Stimulated activated CD4-positive, alpha-beta T cell treated with anti-CD3 and anti-CD28 coated beads, Interleukin-2, amount 100 ng/mL, for 4 hours (primary cell): ENCODE data around the gene DMD.

Experiments
- DNase-seq: peaks from one replicate; pipeline ENCODE4 v3.0.0-alpha.2; 2020; ENCODE audit warnings: low read depth

Gene DMD

DNA sequence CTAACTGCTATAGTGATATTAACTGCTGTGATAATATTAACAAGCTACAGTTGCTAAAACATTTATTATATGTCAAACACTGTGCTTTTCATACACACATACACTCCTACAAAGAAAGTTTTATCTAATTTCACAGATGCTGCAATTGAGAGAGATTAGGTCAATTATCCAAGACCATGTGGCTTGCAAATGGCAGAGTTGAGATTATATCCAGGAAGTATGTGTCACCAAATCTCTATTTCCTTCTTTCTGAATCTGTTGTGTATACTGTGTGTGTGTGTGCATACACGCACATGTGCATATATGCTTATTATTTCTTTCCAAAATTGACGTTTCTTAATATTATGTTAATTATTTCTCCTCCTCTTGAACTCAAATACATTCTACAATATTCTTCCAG lies 1363.6 kb downstream of the DMD start:
- DNase-seq, result no peak

DNA sequence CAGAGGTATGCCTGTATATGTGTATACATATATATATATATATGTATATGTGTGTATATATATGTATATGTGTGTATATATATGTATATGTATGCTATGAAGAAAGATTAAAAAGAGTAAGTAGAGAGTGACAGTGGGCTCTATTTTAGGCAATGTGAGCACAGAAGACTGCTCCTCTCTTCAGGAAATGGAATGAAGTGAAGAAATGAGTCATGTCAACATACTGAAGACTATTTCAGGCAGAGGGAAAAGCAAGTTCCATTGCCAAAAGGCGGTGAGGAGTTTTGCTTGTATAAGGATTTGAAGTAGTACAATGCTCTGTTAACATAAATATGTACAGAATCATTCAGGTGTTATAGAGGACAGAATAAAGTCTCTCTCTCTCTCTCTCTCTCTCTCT lies 1366.3 kb downstream of the DMD start:
- DNase-seq, result no peak

DNA sequence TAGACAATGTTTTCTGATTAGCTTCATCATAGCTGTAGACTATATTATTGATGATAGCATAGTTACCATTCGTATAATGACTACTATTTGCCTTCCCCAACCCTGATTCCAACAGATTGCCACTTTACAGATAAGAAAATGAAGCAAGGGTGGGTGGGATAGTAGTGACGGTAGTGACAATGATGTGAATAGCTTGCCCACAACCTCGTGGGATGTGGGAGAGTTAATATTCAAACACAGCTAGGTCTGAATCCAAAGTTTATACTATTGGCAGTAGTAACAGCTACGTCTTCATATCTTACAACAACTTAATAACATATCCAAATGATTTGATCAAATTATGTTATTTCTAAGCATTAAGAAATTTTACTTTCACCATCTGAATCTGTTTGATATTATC lies 1372.7 kb downstream of the DMD start:
- no peak for DNase-seq

DNA sequence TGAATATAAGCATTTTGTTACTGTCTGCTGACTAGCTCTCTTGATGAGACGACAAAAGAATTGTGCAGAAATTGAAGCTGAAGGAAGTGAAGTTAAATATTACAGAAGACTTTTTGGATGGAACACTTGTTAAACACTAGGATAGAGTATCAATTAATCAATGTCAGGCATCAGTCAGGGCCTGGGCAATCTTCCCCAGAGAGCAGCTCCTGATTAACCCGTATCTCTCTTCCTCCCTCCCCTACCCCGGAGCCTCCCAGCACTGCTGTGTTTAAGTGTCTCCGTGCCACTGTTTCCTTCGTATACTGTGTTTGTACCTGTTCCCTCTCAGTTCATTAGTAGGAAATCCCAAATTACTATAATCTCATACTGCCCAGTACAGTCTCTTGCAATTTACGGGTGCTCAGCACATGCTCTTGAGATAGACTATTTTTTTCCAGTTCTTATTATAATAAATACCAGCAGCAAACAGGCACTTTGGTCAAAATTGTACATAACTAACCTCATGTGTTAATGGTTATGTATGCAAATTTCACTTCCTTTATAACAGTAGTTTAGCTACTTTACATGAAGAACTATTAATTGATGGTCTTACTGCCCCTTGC lies 1373.8 kb downstream of the DMD start:
- DNase-seq, result no peak

DNA sequence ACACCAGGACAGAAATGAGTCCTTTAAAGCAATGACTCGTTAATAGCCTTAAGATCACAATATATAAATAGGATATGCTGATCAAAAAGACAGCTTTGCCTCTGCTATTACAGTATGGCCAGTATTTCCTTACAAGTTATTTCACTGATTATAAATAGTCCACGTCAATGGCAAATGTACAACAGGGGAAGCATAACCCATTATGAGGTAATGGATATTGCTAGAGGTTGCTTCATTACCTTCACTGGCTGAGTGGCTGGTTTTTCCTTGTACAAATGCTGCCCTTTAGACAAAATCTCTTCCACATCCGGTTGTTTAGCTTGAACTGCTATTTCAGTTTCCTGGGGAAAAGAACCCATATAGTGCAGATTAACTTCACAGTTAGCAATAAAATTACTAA lies 1374.9 kb downstream of the DMD start:
- DNase-seq, result no peak

DNA sequence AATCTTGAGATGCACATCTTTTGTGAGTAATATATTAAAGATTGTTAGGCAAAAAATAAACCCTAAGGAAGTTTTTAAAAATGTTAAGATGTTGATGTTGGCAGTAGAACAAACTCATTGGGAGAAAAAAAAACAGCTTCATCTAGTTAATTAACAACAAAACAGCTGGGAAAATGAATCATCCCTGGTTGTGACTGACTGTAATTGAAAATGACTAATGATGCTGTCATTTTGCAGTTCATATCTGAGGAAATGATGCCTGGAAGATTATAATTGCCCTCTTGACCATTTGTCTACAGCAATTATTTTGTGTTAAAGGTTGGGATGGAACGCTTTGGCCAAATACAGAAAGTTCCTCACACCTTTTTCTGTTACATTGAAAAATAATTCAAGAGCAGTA lies 1379.1 kb downstream of the DMD start:
- DNase-seq, result no peak

DNA sequence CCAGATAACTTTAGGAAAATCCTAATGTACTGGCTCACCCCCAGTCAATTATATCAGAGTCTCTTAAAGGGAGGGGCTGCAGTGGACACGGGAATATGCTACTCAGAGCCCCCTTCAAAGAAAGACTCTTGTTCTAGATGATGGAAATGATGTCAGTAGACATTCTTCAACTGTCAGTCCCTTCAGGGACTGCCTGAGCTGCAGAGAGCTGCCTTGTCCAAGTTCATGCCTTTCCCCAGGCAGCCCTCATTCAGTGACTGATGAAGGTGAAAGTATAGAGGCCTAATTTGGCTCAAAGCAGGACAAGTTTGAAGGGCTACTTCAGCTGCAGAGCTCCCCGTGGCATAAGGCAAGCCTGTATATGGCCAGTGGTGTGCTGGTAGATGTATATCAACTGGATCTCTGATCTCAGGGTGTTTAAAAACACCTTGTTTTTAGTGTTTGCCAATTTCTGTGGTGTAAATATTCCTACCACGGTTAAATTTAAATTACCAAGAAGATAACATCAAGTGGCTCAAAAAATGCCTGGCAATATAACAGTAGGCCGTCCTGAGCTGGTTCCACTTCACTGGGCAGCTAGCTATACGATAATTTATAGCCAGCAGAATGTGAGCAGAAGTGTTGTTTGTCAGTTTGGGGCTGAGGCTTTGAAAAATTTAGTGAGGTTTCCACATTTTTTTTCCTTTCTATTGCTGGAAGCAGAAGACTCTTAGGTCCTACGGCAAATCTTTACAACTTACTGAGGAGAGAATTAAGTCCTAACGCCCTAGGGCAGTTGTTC lies 1390.7 kb downstream of the DMD start:
- DNase-seq, result no peak

DNA sequence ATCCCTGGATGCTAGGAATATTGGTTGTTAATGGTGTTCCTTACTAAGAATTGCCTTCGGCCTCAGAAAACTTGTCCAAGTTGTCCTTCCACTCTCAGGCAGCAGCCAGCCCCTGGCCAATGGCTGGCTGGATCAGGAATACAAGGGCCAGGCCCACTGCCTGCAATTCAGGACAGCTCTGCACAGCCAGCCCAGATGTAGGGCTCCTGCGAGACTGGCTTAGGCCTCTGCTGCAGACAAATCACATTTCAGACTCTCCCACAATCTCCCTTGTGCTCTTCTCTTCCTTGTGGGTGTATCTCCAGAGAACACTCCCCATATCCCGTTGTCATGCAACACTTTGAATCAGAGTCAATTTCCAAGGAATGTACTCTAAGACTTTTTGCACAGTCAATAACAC lies 1391.9 kb downstream of the DMD start:
- DNase-seq, result no peak

DNA sequence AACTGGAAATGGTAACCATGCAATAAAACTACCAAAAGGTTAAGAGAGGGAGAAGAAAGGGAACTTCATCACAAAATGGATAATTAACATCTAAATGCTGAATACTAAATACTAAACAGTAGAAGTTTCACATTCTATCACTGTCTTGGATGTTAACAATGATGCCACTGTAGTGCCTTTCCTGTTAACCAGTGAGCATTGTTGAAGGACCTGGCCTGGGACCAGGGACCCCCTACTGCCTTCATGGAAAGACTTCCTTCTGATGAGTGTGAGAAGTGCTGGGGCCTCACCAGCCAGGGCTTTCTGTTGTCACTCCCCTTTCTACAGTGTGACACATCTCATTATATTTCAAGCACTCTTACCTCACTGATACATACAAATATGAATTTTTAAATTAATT lies 1400.2 kb downstream of the DMD start:
- DNase-seq, result no peak

DNA sequence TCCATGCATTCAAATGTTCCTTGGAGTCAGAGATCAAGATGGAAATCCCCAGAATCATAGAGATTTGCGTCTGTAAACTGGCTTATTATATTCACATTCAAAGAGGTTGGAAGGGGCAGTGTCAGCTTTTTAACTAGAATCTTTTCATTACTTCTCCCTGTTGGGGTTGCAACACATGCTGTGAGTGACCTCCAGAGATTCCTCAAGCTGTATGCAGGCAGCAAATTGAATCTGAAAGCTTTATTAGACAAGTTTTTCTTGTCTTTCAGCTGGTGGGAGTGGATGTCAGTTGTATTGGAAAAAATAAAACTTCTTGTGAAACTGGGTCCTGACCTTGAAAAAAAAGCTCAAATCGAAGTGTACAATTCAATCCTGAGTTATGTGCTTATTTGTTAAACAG lies 1403.0 kb downstream of the DMD start:
- no peak for DNase-seq

DNA sequence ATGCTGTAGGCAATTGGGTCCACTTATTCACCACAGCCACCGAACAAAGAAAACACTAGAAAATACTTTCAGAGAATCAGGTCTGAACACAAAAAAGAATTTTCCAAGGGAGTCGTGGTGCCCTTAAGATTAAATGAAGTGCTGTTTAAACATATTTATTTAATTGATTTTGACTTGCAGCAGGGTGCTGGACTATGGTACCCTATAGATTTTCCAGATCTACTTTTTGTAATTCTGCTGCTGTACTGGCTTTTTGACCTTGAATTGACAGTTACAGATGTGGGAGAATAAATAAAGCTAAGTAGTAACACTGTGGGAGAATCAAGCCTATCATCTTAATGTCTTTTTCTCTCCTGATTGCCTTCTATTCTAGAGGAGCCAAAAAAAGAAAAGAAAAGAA lies 1404.2 kb downstream of the DMD start:
- no peak for DNase-seq

DNA sequence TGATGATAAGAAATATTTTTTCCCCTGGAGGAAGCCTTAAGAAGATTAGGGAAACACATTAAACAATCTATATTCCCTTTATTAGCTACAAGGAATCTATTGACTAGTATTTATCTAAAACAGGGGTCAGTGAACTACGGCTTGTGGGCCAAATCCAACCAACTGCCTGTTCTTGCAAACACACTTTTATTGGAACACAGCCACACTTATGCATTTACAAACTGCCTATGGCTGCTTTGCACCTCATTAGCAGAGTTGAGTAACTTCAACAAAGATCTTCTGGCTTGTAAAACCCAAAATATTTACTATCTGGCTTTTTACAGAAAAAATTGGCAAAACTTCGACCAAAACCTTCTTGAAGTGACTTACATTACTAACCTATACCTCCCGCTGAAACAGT lies 1405.6 kb downstream of the DMD start:
- DNase-seq, result no peak

DNA sequence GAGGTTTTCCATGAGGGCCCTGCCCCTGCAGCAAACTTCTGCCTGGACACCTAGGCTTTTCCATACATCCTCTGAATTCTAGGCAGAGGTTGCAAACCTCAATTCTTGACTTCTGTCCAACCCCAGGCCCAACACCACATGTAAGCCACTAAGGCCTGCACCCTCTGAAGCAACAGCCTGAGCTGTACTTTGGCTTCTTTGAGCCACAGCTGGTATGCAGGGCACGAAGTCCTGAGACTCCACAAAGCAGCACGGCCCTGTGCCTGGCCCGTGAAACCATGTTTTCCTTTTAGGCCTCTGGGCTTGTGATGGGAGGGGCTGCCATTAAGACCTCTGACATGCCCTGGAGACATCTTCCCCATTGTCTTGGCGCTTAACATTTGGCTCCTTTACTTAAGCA lies 1411.1 kb downstream of the DMD start:
- no peak for DNase-seq

DNA sequence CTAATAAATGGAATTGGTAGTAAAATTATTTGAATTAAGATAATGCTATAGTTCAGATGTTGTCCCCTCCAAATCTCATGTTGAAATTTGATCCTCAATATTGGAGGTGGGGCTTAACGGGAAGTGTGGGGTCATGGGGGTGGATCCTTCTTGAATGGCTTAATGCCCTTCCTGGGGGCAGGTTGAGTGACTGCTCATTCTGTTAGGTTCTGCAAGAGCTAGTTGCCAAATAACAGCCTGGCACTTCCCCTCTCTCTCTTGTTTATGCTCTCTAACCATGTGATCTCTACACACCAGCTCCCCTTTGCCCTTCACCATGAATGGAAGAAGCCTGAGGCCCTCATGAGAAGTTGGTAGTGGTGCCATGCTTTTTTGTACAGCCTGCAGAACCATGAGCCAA lies 1414.7 kb downstream of the DMD start:
- no peak for DNase-seq

DNA sequence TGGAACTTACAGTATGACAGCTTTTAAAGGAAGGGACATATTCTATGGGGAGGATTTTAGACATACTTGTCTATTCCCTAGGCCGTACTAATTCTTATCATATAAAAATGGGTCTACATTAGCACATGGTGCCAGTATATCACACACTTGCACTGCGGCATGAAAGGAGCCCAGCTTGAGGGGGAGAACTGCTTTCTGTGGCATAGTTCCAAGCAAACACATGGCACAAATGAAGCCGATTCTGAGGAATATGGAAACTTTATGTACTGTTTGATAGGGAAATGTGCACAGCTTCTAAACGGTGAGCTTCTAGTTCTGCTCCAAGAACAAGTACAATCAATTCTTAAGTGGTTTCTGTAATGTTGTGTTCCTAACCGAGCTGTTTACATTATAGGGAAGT lies 1463.9 kb downstream of the DMD start:
- DNase-seq, result no peak

DNA sequence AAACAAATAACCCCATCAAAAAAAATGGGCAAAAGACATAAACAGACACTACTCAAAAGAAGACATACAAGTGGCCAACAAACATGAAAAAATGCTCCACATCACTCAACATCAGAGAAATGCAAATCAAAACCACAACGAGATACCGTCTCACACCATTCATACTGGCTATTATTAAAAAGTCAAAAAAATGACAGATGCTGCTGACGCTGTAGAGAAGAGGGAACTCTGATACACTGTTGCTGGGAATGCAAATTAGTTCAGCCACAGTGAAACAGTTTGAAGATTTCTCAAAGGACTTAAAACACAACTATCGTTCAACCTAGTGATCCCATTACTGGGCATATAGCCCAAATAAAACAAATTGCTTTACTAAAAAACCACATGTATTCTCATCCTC lies 1468.3 kb downstream of the DMD start:
- no peak for DNase-seq

DNA sequence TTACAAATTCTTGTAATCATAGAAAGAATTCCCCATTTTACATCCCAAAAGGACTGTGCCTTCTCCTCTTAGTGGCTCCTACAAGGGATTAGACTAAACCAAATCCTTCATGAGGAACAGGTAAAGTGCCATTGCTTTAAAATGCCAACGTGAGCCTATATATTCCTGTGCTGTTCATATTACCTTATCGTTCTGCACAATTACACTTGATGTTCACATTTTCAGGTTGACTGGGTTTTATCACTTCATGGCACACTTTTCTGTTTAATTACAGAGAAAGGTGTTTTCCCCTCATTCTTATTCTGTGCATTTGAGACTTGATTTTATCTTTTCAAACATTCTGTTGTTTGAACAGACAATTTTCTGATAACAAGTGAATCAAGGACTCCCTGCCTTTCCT lies 1493.9 kb downstream of the DMD start:
- no peak for DNase-seq

DNA sequence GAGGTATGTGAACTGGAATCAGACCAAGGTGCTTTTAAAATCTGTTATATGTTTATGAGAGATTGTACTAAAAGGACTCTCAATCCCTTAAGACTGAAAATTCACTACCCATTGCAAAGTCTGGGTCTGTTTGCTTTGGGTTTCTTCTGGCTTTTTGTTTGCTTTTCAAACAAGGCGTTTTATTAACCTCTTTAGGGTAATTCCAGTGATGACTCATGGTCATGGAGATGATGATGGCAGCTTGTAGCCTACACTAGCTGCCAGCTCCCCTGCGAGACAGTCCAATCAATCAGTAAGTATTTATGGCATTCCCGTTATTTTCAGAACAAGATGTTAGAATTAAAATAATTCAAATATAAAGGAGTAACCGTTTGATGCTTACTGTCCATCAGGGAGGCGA lies 1495.7 kb downstream of the DMD start:
- no peak for DNase-seq

DNA sequence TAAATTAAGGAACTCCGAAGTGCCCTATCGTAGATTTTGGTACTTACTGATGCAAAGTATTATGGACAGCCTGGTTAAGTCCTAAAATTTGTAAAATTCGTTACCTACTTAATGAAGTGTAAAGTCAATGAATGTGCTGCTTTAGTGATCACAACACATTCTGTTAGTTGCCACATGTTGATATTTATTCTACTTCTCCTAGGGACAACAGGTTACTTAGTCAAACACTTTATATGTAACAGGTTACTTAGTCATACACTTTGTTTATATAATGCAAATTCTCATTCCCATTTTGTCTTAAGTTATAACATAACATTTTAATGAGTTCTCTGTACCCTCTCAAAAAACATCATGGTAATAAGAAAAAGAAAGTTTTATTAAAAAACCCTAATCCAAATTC lies 1496.6 kb downstream of the DMD start:
- DNase-seq, result no peak

DNA sequence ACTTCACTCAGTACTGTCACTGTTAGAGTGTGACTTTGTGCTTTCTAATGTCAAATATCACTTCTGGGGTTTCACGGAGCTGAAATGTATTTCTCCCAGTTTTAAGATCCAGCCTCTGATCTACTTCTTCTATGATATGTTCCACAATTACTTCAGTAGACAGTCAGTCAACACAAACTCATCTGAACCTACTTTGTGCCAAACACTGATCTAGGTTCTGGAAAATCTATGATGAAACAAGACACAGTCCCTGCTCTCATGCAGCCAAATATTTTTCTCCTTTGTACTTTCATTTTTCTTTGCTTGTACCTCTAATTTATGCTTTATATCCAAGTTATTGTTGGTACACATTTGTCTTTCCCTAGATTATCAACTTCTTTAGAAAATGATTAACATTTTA lies 1498.2 kb downstream of the DMD start:
- DNase-seq, result no peak

DNA sequence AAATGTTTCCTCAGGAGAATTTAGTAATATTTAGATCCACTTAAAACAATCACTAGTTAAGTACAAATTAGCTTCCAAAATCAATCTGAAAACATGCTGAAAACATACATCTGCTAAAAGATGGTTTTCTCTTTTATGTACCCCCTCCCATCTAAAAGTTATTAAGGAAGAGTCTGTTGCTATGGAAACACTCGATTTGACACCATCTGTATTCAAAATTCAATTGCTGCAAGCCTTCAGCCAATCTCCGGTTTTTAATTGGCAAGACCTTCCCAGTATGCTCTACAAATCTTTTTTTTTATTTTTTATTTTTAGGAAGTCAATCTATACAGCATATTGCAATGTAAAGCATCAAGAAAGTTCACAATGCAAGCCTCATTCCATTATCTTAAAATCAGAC lies 1500.2 kb downstream of the DMD start:
- no peak for DNase-seq

DNA sequence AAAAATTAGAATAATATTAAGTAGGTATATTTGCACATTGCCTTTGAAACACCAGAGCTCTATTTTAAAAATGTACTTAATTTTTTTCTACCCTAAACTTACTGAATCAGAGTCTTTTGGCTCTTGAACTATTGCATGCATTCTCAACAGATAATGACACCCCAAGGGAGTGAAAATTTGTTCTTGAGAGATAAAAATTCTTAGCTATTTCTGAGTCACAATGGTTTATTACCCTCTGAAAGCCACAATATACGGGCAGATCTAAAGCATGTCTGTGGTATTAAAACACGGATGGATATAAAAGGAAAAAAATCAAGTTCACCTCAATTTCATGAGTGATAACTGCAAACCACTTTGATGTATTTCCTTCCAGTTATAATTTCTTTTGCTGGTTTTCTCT lies 1503.2 kb downstream of the DMD start:
- no peak for DNase-seq

DNA sequence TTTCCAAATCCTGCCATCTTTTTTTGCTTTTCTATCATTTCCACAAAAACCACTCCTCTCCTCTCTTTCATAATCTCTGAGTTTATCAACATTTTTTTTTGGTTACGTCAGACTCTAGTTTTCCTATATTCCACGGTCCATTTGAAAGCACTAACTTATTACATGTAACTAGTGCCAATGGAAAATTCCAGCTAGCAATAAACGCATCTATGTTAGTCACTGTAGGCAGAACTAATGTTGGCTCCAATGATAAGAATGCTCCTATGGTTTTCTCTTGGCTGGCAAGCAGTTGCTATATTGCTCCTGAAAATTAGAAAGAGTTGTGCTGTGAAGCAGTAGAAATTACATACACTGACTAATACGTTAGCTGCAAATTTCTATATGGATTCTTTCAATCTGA lies 1504.9 kb downstream of the DMD start:
- DNase-seq, result no peak

DNA sequence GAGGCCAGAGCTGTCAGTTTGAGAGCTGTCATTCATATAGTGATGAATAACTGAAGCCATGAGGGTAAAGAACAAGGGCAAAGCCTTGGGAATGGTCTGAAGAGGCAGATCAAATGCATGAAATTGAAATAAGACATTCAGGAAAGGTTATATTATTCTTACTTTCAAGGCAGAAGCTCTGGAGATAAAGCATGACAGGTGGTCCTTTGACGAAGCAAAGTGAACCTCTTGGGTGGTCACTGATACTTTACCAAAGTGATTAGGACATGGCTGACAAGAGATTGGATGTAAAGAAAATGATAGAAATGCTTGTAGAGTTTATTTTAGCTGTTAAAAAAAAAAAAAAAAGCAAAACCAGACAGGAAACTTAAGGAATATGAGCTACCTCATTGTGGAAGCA lies 1505.5 kb downstream of the DMD start:
- no peak for DNase-seq
